PC-3 (cell line): ENCODE results near the gene KRTAP26-1.

ENCODE experiments used
- EZH2 ChIP-seq: fragments of 300-600 bp; sonication (generic); IDR thresholded peaks from one replicate; pipeline ENCODE4 v1.6.1; 2017; ENCODE audit warnings: antibody characterized with exemption, mild to moderate bottlenecking, low read length; ENCODE audit not compliant: unreplicated experiment
- EZH2phosphoT487 ChIP-seq: fragments of 300-600 bp; sonication (generic); IDR thresholded peaks from 2 replicates; pipeline ENCODE4 v1.6.1; 2018; ENCODE audit warnings: mild to moderate bottlenecking, antibody characterized with exemption, low read length, borderline replicate concordance
- TF ChIP-seq, protein P1 (sequence below): fragments of 300-600 bp; sonication (generic); conservative IDR thresholded peaks from 2 replicates; pipeline ENCODE4 v1.5.1; 2017; ENCODE audit warnings: antibody characterized with exemption, low read depth, mild to moderate bottlenecking, low read length

DNA sequence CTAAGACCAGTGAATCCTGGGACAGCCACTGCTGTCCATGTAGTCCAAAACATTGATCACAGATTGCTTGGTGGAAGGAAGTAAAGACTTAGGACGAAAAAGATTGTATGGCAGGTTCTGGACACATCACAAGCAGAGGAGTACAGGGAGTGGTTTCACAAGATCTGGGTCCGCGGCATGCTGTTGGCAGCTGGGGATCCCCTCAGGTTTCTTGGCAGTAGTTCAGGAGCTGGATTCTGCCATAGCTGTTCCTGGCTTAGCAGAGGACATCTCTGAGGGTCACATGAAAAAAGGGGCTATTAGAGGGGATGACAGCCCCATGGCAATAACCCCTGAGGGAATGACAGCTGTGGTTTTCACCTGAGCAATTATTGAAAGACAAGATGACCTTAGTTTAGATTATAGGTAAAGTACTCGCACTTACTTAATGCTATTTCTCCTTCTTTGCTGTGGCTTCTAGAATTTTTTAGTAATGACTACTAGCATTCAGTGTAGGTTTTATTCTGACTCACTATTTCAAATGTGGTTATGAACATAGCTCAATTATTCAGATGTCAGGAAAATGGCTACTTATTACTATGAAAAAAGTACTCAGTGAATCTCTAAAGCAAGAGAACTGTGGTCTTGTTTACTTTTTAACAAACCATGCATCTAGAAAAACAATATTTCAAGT is 9.2 kb upstream of the KRTAP26-1 start:
- TF ChIP-seq, protein P1, sequence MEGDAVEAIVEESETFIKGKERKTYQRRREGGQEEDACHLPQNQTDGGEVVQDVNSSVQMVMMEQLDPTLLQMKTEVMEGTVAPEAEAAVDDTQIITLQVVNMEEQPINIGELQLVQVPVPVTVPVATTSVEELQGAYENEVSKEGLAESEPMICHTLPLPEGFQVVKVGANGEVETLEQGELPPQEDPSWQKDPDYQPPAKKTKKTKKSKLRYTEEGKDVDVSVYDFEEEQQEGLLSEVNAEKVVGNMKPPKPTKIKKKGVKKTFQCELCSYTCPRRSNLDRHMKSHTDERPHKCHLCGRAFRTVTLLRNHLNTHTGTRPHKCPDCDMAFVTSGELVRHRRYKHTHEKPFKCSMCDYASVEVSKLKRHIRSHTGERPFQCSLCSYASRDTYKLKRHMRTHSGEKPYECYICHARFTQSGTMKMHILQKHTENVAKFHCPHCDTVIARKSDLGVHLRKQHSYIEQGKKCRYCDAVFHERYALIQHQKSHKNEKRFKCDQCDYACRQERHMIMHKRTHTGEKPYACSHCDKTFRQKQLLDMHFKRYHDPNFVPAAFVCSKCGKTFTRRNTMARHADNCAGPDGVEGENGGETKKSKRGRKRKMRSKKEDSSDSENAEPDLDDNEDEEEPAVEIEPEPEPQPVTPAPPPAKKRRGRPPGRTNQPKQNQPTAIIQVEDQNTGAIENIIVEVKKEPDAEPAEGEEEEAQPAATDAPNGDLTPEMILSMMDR = no peak
- no peak for TF ChIP-seq EZH2phosphoT487
- TF ChIP-seq EZH2 = no peak
